VCaP (cell line): ENCODE measurements around the gene BEGAIN.

Source experiments
- H3K27ac ChIP-seq: fragments of 450-650 bp; 2 replicates; pipeline ENCODE4 v1.5.1; 2017
- CTCF ChIP-seq: fragments of 450-650 bp; conservative IDR thresholded peaks from 2 replicates; pipeline ENCODE4 v1.5.1; 2017; ENCODE audit warnings: mild to moderate bottlenecking, moderate library complexity

The BEGAIN gene

GRCh38 chr14:100626614-100627013, 39.4 kb upstream of the BEGAIN start:
- no peak overlapping the region for H3K27ac ChIP-seq
- TF ChIP-seq CTCF: no peak

GRCh38 chr14:100623961-100624360, 36.7 kb upstream of the BEGAIN start:
- no peak overlapping the region for H3K27ac ChIP-seq
- TF ChIP-seq CTCF: no peak

- no peak overlapping the region for H3K27ac ChIP-seq
- TF ChIP-seq CTCF: no peak
These were observed 36.3 kb upstream of the BEGAIN start for GRCh38 chr14:100623557-100623956.

- TF ChIP-seq CTCF: no peak
These were observed 35.7 kb upstream of the BEGAIN start for GRCh38 chr14:100622708-100623485.

GRCh38 chr14:100622224-100622623, 35.0 kb upstream of the BEGAIN start:
- TF ChIP-seq CTCF: no peak
- H3K27ac ChIP-seq: no peak overlapping the region

More at GRCh38 chr14:100622708-100623485, 35.7 kb upstream of the BEGAIN start:
- H3K27ac ChIP-seq: no peak overlapping the region

- TF ChIP-seq CTCF: no peak
- no peak overlapping the region for H3K27ac ChIP-seq
These were observed 34.6 kb upstream of the BEGAIN start for GRCh38 chr14:100621806-100622205.

- H3K27ac ChIP-seq: no peak overlapping the region
- TF ChIP-seq CTCF: no peak
These were observed 33.3 kb upstream of the BEGAIN start for GRCh38 chr14:100620255-100621100.
